Fibroblast of lung (primary cell): ENCODE results near the gene ZCCHC7. TPM values are rescaled to one million over a fixed set of nuclear protein-coding genes. Genes with fewer than 3 reads are reported as not detected.
A peak's percentile ranks its signal among the peaks of the same experiment; 100 is the strongest.

ENCODE experiments used
- DNase-seq, 2 donors: peaks; one replicate each; pipeline versions ENCODE4 v3.0.0 to v3.0.0-alpha.2; 2010; ENCODE audit warnings: low read depth in 2 of 2
- H2AFZ ChIP-seq: 2 replicates; pipeline ENCODE4 v1.5.1; 2012; ENCODE audit warnings: low read length, control low read depth, inconsistent platforms
- H3K27ac ChIP-seq: 2 replicates; pipeline ENCODE4 v1.5.1; 2011; ENCODE audit warnings: low read length, control low read depth; ENCODE audit not compliant: insufficient read depth
- H3K27me3 ChIP-seq: 2 replicates; pipeline ENCODE4 v1.5.1; 2011; ENCODE audit warnings: mild to moderate bottlenecking, low read length; ENCODE audit not compliant: control insufficient read depth, insufficient read depth
- H3K36me3 ChIP-seq: 2 replicates; pipeline ENCODE4 v1.5.1; 2011; ENCODE audit warnings: low read length; ENCODE audit not compliant: control insufficient read depth, insufficient read depth
- H3K4me1 ChIP-seq: 2 replicates; pipeline ENCODE4 v1.5.1; 2011; ENCODE audit warnings: low read length; ENCODE audit not compliant: control insufficient read depth, insufficient read depth; ENCODE audit errors: extremely low read depth
- H3K4me2 ChIP-seq: 2 replicates; pipeline ENCODE4 v1.5.1; 2011; ENCODE audit warnings: low read length, control low read depth; ENCODE audit not compliant: insufficient read depth; ENCODE audit errors: extremely low read depth
- H3K4me3 ChIP-seq, 4 experiments: fragments of 200-600 bp in 1 of 4; sonication (generic) in 1 of 4; replicated peaks in 1 of 4; 2 replicates each; pipeline ENCODE4 v1.5.1; 2011 to 2016; ENCODE audit warnings: low read length in 4 of 4, low read depth in 3 of 4, mild to moderate bottlenecking in 3 of 4, control low read depth in 2 of 4, inconsistent platforms in 1 of 4, mixed read lengths in 1 of 4; ENCODE audit not compliant: insufficient read depth in 1 of 4; ENCODE audit errors: control extremely low read depth in 1 of 4
- H3K79me2 ChIP-seq: 2 replicates; pipeline ENCODE4 v1.5.1; 2012; ENCODE audit warnings: mild to moderate bottlenecking, low read length, inconsistent platforms; ENCODE audit not compliant: control insufficient read depth, insufficient read depth
- H3K9ac ChIP-seq: 2 replicates; pipeline ENCODE4 v1.5.1; 2011; ENCODE audit warnings: mild to moderate bottlenecking, low read length, control low read depth; ENCODE audit not compliant: insufficient read depth
- H3K9me3 ChIP-seq: 2 replicates; pipeline ENCODE4 v1.5.1; 2012; ENCODE audit warnings: low read depth, low read length; ENCODE audit not compliant: control insufficient read depth, insufficient read depth
- H4K20me1 ChIP-seq: 2 replicates; pipeline ENCODE4 v1.5.1; 2011; ENCODE audit warnings: low read length; ENCODE audit not compliant: control insufficient read depth, insufficient read depth; ENCODE audit errors: extremely low read depth
- CTCF ChIP-seq, 2 donors: IDR thresholded peaks in 1 of 2; conservative IDR thresholded peaks in 1 of 2; 1 replicate in 1 of 2; 2 replicates in 1 of 2; pipeline ENCODE4 v1.5.1; 2011 to 2012; ENCODE audit warnings: low read length in 2 of 2, control low read depth in 1 of 2, inconsistent platforms in 1 of 2, low read depth in 1 of 2, mild to moderate bottlenecking in 1 of 2
- EZH2 ChIP-seq: IDR thresholded peaks from 2 replicates; pipeline ENCODE4 v1.5.1; 2012; ENCODE audit warnings: low read length, control low read depth, mild to moderate bottlenecking; ENCODE audit errors: missing control alignments
- polyA plus RNA-seq, 2 donors: library from polyadenylated mRNA; depleted of rRNA in 1 of 2; stranded (reverse) in 1 of 2; unstranded in 1 of 2; fragments of >200 nt; gene quantifications; 2 replicates each; pipeline ENCODE4 v1.2.1, GENCODE V29; 2011 to 2012; ENCODE audit warnings: missing spikeins in 1 of 2
- total RNA-seq: library from RNA; depleted of rRNA; stranded (reverse); fragments of >200 nt; gene quantifications from 2 replicates; pipeline ENCODE4 v1.2.1, GENCODE V29; 2014

The ZCCHC7 gene
- total and polyA plus RNA-seq, 2 donors (not counting 1 experiment from before 2014, with no cell fraction given) = 15.0 to 23.8 TPM

- H3K4me3 ChIP-seq = no peak overlapping the region
- no peak overlapping the region for H2AFZ ChIP-seq
- no peak overlapping the region for H3K27ac ChIP-seq
- H3K36me3 ChIP-seq = no peaks in the 10 kb centered on the region
- H4K20me1 ChIP-seq = no peaks in the 10 kb centered on the region
- H3K79me2 ChIP-seq = no peaks in the 10 kb centered on the region
- H3K9me3 ChIP-seq = no peaks in the 10 kb centered on the region
- H3K4me2 ChIP-seq = no peak overlapping the region
- TF ChIP-seq CTCF (conservative IDR thresholded peaks at IDR 0.05 in 1 of 2, IDR thresholded peaks at IDR 0.05 in 1 of 2; ENCODE audit: low read depth in 1 of 2, low read length in 2 of 2) = no peak
- TF ChIP-seq EZH2 = no peak
- no peaks in the 10 kb centered on the region for H3K27me3 ChIP-seq
- peak in 1 of 2 donors; percentile 55 for DNase-seq
- H3K4me1 ChIP-seq = no peaks in the 10 kb centered on the region
- no peak overlapping the region for H3K9ac ChIP-seq
Observed at GRCh38 chr9:37271679-37272078, 151.3 kb downstream of the ZCCHC7 start.

- H2AFZ ChIP-seq = no peak overlapping the region
- DNase-seq = no peak
Observed at GRCh38 chr9:37273595-37273994, 153.2 kb downstream of the ZCCHC7 start.

GRCh38 chr9:37281541-37281940, 161.2 kb downstream of the ZCCHC7 start:
- TF ChIP-seq CTCF (conservative IDR thresholded peaks at IDR 0.05 in 1 of 2, IDR thresholded peaks at IDR 0.05 in 1 of 2; ENCODE audit: low read depth in 1 of 2, low read length in 2 of 2) (no peak), EZH2 (no peak)

More at GRCh38 chr9:37273595-37273994, 153.2 kb downstream of the ZCCHC7 start:
- no peak overlapping the region for H3K9ac ChIP-seq
- H3K4me3 ChIP-seq = no peak overlapping the region
- no peaks in the 10 kb centered on the region for H3K79me2 ChIP-seq
- H3K9me3 ChIP-seq = no peaks in the 10 kb centered on the region
- no peak for TF ChIP-seq EZH2
- no peak for TF ChIP-seq CTCF (conservative IDR thresholded peaks at IDR 0.05 in 1 of 2, IDR thresholded peaks at IDR 0.05 in 1 of 2; ENCODE audit: low read depth in 1 of 2, low read length in 2 of 2)
- no peaks in the 10 kb centered on the region for H3K27me3 ChIP-seq
- no peaks in the 10 kb centered on the region for H3K36me3 ChIP-seq
- H3K4me1 ChIP-seq = no peaks in the 10 kb centered on the region
- H3K27ac ChIP-seq = no peak overlapping the region
- no peaks in the 10 kb centered on the region for H4K20me1 ChIP-seq
- no peak overlapping the region for H3K4me2 ChIP-seq

More at GRCh38 chr9:37281541-37281940, 161.2 kb downstream of the ZCCHC7 start:
- Histone ChIP-seq H3K79me2 (no peaks in the 10 kb centered on the region), H3K4me3 (no peak overlapping the region), H3K36me3 (no peaks in the 10 kb centered on the region), H3K4me1 (peaks cover 7% of the 10 kb centered on the region), H3K9ac (no peak overlapping the region), H4K20me1 (no peaks in the 10 kb centered on the region), H3K9me3 (no peaks in the 10 kb centered on the region), H3K4me2 (no peak overlapping the region), H3K27ac (no peak overlapping the region), H2AFZ (no peak overlapping the region), H3K27me3 (no peaks in the 10 kb centered on the region)
- no peak for DNase-seq
